Fibroblast of lung (primary cell): Measurements from ENCODE around the gene TCF12.

Experiments
- CTCF ChIP-seq, 2 donors: IDR thresholded peaks in 1 of 2; conservative IDR thresholded peaks in 1 of 2; 1 replicate in 1 of 2; 2 replicates in 1 of 2; pipeline ENCODE4 v1.5.1; 2011 to 2012; ENCODE audit warnings: low read length in 2 of 2, control low read depth in 1 of 2, inconsistent platforms in 1 of 2, low read depth in 1 of 2, mild to moderate bottlenecking in 1 of 2
- EZH2 ChIP-seq: IDR thresholded peaks from 2 replicates; pipeline ENCODE4 v1.5.1; 2012; ENCODE audit warnings: low read length, control low read depth, mild to moderate bottlenecking; ENCODE audit errors: missing control alignments

DNA sequence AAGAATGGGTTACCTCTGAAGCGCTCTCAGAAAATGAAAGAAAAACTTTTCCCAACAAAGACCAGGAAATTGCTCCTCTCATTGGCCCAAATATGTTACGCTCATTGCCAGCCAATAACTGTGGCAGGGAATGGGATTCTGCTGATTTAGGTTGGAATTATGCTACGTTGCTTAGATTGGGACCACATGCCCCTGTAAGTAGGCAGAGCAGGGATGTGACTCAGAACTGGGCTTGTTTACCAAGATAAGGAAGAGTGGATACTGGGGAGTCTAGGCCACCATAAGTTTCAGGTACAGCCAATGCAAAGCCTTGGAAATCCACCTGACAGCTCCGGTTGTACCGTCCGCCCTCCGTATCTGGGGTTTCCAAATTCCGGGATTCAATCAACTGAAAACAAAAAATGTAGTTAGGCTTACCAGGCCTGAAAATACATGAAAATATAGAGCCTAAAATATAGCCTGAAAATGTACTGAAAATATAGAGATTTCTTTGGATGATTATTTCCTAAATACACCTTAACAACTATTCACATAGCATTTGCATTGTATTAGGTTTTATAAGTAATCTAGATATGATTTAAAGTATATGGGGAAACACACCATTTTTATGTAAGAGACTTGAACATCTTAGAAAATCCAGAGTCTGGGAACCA is 1.5 kb upstream of the TCF12 start:
- TF ChIP-seq CTCF (conservative IDR thresholded peaks at IDR 0.05 in 1 of 2, IDR thresholded peaks at IDR 0.05 in 1 of 2; ENCODE audit: low read depth in 1 of 2, low read length in 2 of 2) (no peak), EZH2 (no peak)
